Measurements from ENCODE around the gene NTM.

The NTM gene

DNA sequence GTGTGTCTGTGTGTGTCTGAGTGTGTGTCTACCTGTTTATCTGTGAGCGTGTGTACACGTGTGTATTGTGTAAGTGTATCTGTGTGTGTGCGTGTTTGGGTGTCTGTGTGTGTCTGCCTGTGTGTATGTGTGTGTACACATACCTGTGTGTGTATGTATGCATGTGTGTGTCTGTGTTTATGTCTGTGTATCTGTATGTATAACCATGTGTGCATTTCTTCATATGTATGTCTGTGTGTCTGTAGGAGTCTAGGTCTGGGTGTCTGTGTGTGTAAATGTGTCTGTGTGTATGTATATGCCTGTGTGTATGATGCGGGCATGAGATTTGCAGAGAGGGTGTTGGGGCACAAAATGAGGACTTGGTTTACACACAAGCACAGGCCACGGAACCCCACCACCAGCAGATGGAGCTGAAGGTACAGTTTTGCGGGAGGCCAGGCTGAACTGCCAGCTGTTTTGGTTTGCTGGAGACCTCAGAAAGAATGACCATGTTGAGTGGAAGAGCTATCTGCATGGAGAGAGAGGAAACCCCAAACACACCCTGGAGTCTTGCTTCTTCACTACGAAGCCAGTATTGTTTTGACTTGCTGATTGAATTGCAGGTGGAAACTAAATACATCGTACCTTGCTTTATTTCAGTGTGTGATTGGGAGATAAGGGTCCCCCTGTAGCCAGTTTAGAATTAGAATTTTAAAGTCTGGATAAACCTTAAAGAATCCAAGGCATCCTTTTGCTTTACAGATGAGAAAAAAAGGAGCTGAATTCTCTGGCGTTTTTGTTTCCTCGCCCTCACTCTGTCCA, 497.2 kb downstream of the NTM start:
- Histone ChIP-seq H3K9ac (ENCODE audit: low read depth, low read length, poor library complexity) (no peak overlapping the region), H3K18ac (ENCODE audit: low read length) (no peak overlapping the region), H3K4me2 (ENCODE audit: insufficient read depth, low read length, poor library complexity, severe bottlenecking) (no peak overlapping the region), H3K4me3 (ENCODE audit: low read length in 2 of 2) (no peak overlapping the region), H2BK5ac (ENCODE audit: low read length) (no peak overlapping the region), H2BK120ac (ENCODE audit: low read depth, low read length) (no peak overlapping the region), H2BK15ac (ENCODE audit: low read length) (no peak overlapping the region), H3K36me3 (replicated peaks in 1 of 2; ENCODE audit: control insufficient read depth in 2 of 2, insufficient read depth in 2 of 2, low read length in 2 of 2) (no peaks in the 10 kb centered on the region), H3K4ac (ENCODE audit: low read length) (no peak overlapping the region), H3K27me3 (ENCODE audit: control insufficient read depth in 3 of 3, insufficient read depth in 3 of 3, low read depth in 1 of 3, low read length in 3 of 3) (peaks cover 0 to 2% (median 0%) of the 10 kb centered on the region in 3 experiments), H3K14ac (ENCODE audit: low read length) (no peak overlapping the region), H3K4me1 (ENCODE audit: control insufficient read depth in 2 of 2, insufficient read depth in 1 of 2, low read depth in 1 of 2, low read length in 2 of 2) (peaks cover 4 to 18% of the 10 kb centered on the region in 2 donors), H3K9me3 (replicated peaks in 1 of 2; ENCODE audit: control insufficient read depth in 2 of 2, insufficient read depth in 1 of 2, low read depth in 1 of 2, low read length in 2 of 2) (no peaks in the 10 kb centered on the region), H3K23ac (ENCODE audit: low read depth, low read length, poor library complexity) (no peak overlapping the region), H4K8ac (ENCODE audit: low read depth, low read length) (peak overlapping the region; percentile 75), H2AFZ (ENCODE audit: low read length) (no peak overlapping the region), H3K79me1 (ENCODE audit: low read depth, low read length) (peaks cover 2% of the 10 kb centered on the region), H2AK5ac (ENCODE audit: low read depth, low read length) (no peak overlapping the region), H2BK12ac (ENCODE audit: low read length) (peak overlapping the region; percentile 17), H4K91ac (ENCODE audit: low read depth, low read length, poor library complexity) (no peak overlapping the region), H3K27ac (replicated peaks; ENCODE audit: low read length) (peak overlapping the region; percentile 5)
- DNase-seq (ENCODE audit: low spot score): peak; percentile 59
- no CpG with 5 or more reads among the region's 10 CpGs for WGBS, 2 donors (ENCODE audit: extremely low coverage in 2 of 2, insufficient read length in 2 of 2, insufficient replicate concordance in 1 of 2)

- Histone ChIP-seq H2AFZ (ENCODE audit: low read length) (no peak overlapping the region), H3K36me3 (replicated peaks in 1 of 2; ENCODE audit: control insufficient read depth in 2 of 2, insufficient read depth in 2 of 2, low read length in 2 of 2) (no peaks in the 10 kb centered on the region), H3K4me3 (ENCODE audit: low read length in 2 of 2) (no peak overlapping the region), H2BK120ac (ENCODE audit: low read depth, low read length) (no peak overlapping the region), H3K27me3 (ENCODE audit: control insufficient read depth in 3 of 3, insufficient read depth in 3 of 3, low read depth in 1 of 3, low read length in 3 of 3) (peaks cover 0 to 2% (median 0%) of the 10 kb centered on the region in 3 experiments), H2BK5ac (ENCODE audit: low read length) (no peak overlapping the region), H2BK12ac (ENCODE audit: low read length) (no peak overlapping the region), H4K91ac (ENCODE audit: low read depth, low read length, poor library complexity) (no peak overlapping the region), H3K9me3 (replicated peaks in 1 of 2; ENCODE audit: control insufficient read depth in 2 of 2, insufficient read depth in 1 of 2, low read depth in 1 of 2, low read length in 2 of 2) (no peaks in the 10 kb centered on the region), H3K27ac (replicated peaks; ENCODE audit: low read length) (no peak overlapping the region), H3K9ac (ENCODE audit: low read depth, low read length, poor library complexity) (no peak overlapping the region), H3K23ac (ENCODE audit: low read depth, low read length, poor library complexity) (no peak overlapping the region), H3K4me2 (ENCODE audit: insufficient read depth, low read length, poor library complexity, severe bottlenecking) (no peak overlapping the region), H3K14ac (ENCODE audit: low read length) (no peak overlapping the region), H3K18ac (ENCODE audit: low read length) (no peak overlapping the region), H2BK15ac (ENCODE audit: low read length) (peak overlapping the region; percentile 5), H3K79me1 (ENCODE audit: low read depth, low read length) (peaks cover 2% of the 10 kb centered on the region), H2AK5ac (ENCODE audit: low read depth, low read length) (no peak overlapping the region), H3K4me1 (ENCODE audit: control insufficient read depth in 2 of 2, insufficient read depth in 1 of 2, low read depth in 1 of 2, low read length in 2 of 2) (peaks cover 4 to 18% of the 10 kb centered on the region in 2 donors), H3K4ac (ENCODE audit: low read length) (no peak overlapping the region), H4K8ac (ENCODE audit: low read depth, low read length) (no peak overlapping the region)
- DNase-seq (ENCODE audit: low spot score): no peak
- no CpG with 5 or more reads among the region's 18 CpGs for WGBS, 2 donors (ENCODE audit: extremely low coverage in 2 of 2, insufficient read length in 2 of 2, insufficient replicate concordance in 1 of 2)
Measured at GRCh38 chr11:131868629-131869507, 498.5 kb downstream of the NTM start.

- Histone ChIP-seq H3K27me3 (ENCODE audit: control insufficient read depth in 3 of 3, insufficient read depth in 3 of 3, low read depth in 1 of 3, low read length in 3 of 3) (peaks cover 0 to 2% (median 0%) of the 10 kb centered on the region in 3 experiments), H2BK5ac (ENCODE audit: low read length) (no peak overlapping the region), H3K4me1 (ENCODE audit: control insufficient read depth in 2 of 2, insufficient read depth in 1 of 2, low read depth in 1 of 2, low read length in 2 of 2) (peaks cover 4 to 15% of the 10 kb centered on the region in 2 donors), H3K9ac (ENCODE audit: low read depth, low read length, poor library complexity) (no peak overlapping the region), H3K18ac (ENCODE audit: low read length) (no peak overlapping the region), H3K27ac (replicated peaks; ENCODE audit: low read length) (no peak overlapping the region), H4K91ac (ENCODE audit: low read depth, low read length, poor library complexity) (no peak overlapping the region), H4K8ac (ENCODE audit: low read depth, low read length) (no peak overlapping the region), H3K14ac (ENCODE audit: low read length) (no peak overlapping the region), H2BK120ac (ENCODE audit: low read depth, low read length) (no peak overlapping the region), H2BK15ac (ENCODE audit: low read length) (no peak overlapping the region), H2BK12ac (ENCODE audit: low read length) (no peak overlapping the region), H3K4me3 (ENCODE audit: low read length in 2 of 2) (no peak overlapping the region), H2AFZ (ENCODE audit: low read length) (no peak overlapping the region), H2AK5ac (ENCODE audit: low read depth, low read length) (no peak overlapping the region), H3K4ac (ENCODE audit: low read length) (no peak overlapping the region), H3K4me2 (ENCODE audit: insufficient read depth, low read length, poor library complexity, severe bottlenecking) (no peak overlapping the region), H3K23ac (ENCODE audit: low read depth, low read length, poor library complexity) (no peak overlapping the region), H3K79me1 (ENCODE audit: low read depth, low read length) (peaks cover 2% of the 10 kb centered on the region), H3K9me3 (replicated peaks in 1 of 2; ENCODE audit: control insufficient read depth in 2 of 2, insufficient read depth in 1 of 2, low read depth in 1 of 2, low read length in 2 of 2) (no peaks in the 10 kb centered on the region), H3K36me3 (replicated peaks in 1 of 2; ENCODE audit: control insufficient read depth in 2 of 2, insufficient read depth in 2 of 2, low read length in 2 of 2) (no peaks in the 10 kb centered on the region)
- no peak for DNase-seq (ENCODE audit: low spot score)
- no CpG with 5 or more reads among the region's 2 CpGs for WGBS, 2 donors (ENCODE audit: extremely low coverage in 2 of 2, insufficient read length in 2 of 2, insufficient replicate concordance in 1 of 2)
Measured at GRCh38 chr11:131870305-131870704, 499.9 kb downstream of the NTM start.

GRCh38 chr11:131871006-131871405, 500.6 kb downstream of the NTM start:
- Histone ChIP-seq H3K27ac (replicated peaks; ENCODE audit: low read length) (no peak overlapping the region), H3K4me3 (ENCODE audit: low read length in 2 of 2) (no peak overlapping the region)

More at GRCh38 chr11:131871006-131871405, 500.6 kb downstream of the NTM start:
- Histone ChIP-seq H4K91ac (ENCODE audit: low read depth, low read length, poor library complexity) (no peak overlapping the region), H3K14ac (ENCODE audit: low read length) (no peak overlapping the region), H3K4me1 (ENCODE audit: control insufficient read depth in 2 of 2, insufficient read depth in 1 of 2, low read depth in 1 of 2, low read length in 2 of 2) (peaks cover 4 to 12% of the 10 kb centered on the region in 2 donors), H2BK5ac (ENCODE audit: low read length) (no peak overlapping the region), H3K4ac (ENCODE audit: low read length) (no peak overlapping the region), H3K27me3 (ENCODE audit: control insufficient read depth in 3 of 3, insufficient read depth in 3 of 3, low read depth in 1 of 3, low read length in 3 of 3) (peaks cover 0 to 2% (median 0%) of the 10 kb centered on the region in 3 experiments), H2BK120ac (ENCODE audit: low read depth, low read length) (no peak overlapping the region), H3K79me1 (ENCODE audit: low read depth, low read length) (peaks cover 2% of the 10 kb centered on the region), H4K8ac (ENCODE audit: low read depth, low read length) (no peak overlapping the region), H2AK5ac (ENCODE audit: low read depth, low read length) (no peak overlapping the region), H3K4me2 (ENCODE audit: insufficient read depth, low read length, poor library complexity, severe bottlenecking) (no peak overlapping the region), H2BK15ac (ENCODE audit: low read length) (no peak overlapping the region), H3K9me3 (replicated peaks in 1 of 2; ENCODE audit: control insufficient read depth in 2 of 2, insufficient read depth in 1 of 2, low read depth in 1 of 2, low read length in 2 of 2) (no peaks in the 10 kb centered on the region), H2AFZ (ENCODE audit: low read length) (no peak overlapping the region), H2BK12ac (ENCODE audit: low read length) (no peak overlapping the region), H3K36me3 (replicated peaks in 1 of 2; ENCODE audit: control insufficient read depth in 2 of 2, insufficient read depth in 2 of 2, low read length in 2 of 2) (no peaks in the 10 kb centered on the region), H3K18ac (ENCODE audit: low read length) (no peak overlapping the region), H3K23ac (ENCODE audit: low read depth, low read length, poor library complexity) (no peak overlapping the region), H3K9ac (ENCODE audit: low read depth, low read length, poor library complexity) (no peak overlapping the region)
- WGBS, 2 donors (ENCODE audit: extremely low coverage in 2 of 2, insufficient read length in 2 of 2, insufficient replicate concordance in 1 of 2): no CpG with 5 or more reads among the region's 2 CpGs
- DNase-seq (ENCODE audit: low spot score): no peak

All from neuronal stem cell (in vitro differentiated cells).